K562 (cell line): ENCODE measurements around the gene FOXN3. TPM values are rescaled to one million over a fixed set of nuclear protein-coding genes. Genes with fewer than 3 reads are reported as not detected.
A peak's percentile ranks its signal among the peaks of the same experiment; 100 is the strongest.

ENCODE experiments used
- ATAC-seq: fragments of 200-7000 bp; cut with Tn5 transposase; 3 replicates; pipeline ENCODE4 v1.9.1; 2020; ENCODE audit warnings: moderate library complexity
- BruUV-seq: library from RNA; stranded (reverse); fragments of 400-500 nt; replicated peaks from 2 replicates; lab custom pipeline; 2021; lab: Mats Ljungman, UMichigan
- CTCF ChIA-PET: fragments of 300-600 bp; formaldehyde crosslinking; extraction: SDS; loops from one replicate; lab custom pipeline; 2021; ENCODE audit warnings: low intra/inter-chr PET ratio; lab: Yijun Ruan, JAX
- POLR2A ChIA-PET: fragments of 300-600, 350-650 bp; sonication (Branson Sonifier 250); formaldehyde crosslinking; extraction: SDS; loops from one replicate; lab custom pipeline; 2021; ENCODE audit warnings: antibody characterized with exemption, inconsistent platforms; lab: Yijun Ruan, JAX
- DNase-seq, 4 experiments: peaks; one replicate each; pipeline versions ENCODE4 v3.0.0 to v3.0.0-alpha.2; 2011 to 2018; ENCODE audit warnings: low spot score in 3 of 4, mixed read lengths in 3 of 4; ENCODE audit errors: extremely low read depth in 1 of 4
- FAIRE-seq: peaks from 2 replicates; lab custom pipeline; 2011; peaks lifted over from hg19 to GRCh38; lab: Jason Lieb, UNC
- H2AFZ ChIP-seq: 2 replicates; pipeline ENCODE4 v1.6.0; 2011; ENCODE audit warnings: low read depth, low read length, control low read depth, inconsistent platforms
- H3K27ac ChIP-seq: fragments of 200-600 bp; 3 replicates; pipeline ENCODE4 v1.8.0; 2011; ENCODE audit warnings: low read depth, mild to moderate bottlenecking, control low read depth, inconsistent platforms, low read length, moderate library complexity, mixed read lengths; ENCODE audit errors: extremely low read depth
- H3K27me3 ChIP-seq, 2 experiments: fragments of 300-600 bp in 1 of 2; 2 replicates in 1 of 2; 3 replicates in 1 of 2; pipeline versions ENCODE4 v1.6.0 to v1.8.0; 2011; ENCODE audit warnings: inconsistent platforms in 2 of 2, low read length in 2 of 2, mild to moderate bottlenecking in 1 of 2, mixed read lengths in 1 of 2, moderate library complexity in 1 of 2; ENCODE audit not compliant: control insufficient read depth in 2 of 2, insufficient read depth in 2 of 2
- H3K36me3 ChIP-seq: fragments of 300-600 bp; 3 replicates; pipeline ENCODE4 v1.8.0; 2011; ENCODE audit warnings: mild to moderate bottlenecking, low read length, inconsistent platforms; ENCODE audit not compliant: control insufficient read depth, insufficient read depth
- H3K4me1 ChIP-seq, 2 experiments: fragments of 200-600 bp in 1 of 2; replicated peaks in 1 of 2; 2 replicates in 1 of 2; 3 replicates in 1 of 2; pipeline versions ENCODE4 v1.5.1 to v1.8.0; 2011; ENCODE audit warnings: inconsistent platforms in 2 of 2, low read length in 2 of 2, mild to moderate bottlenecking in 1 of 2, mixed read lengths in 1 of 2, moderate library complexity in 1 of 2; ENCODE audit not compliant: control insufficient read depth in 2 of 2, insufficient read depth in 2 of 2
- H3K4me2 ChIP-seq: 2 replicates; pipeline ENCODE4 v1.6.1; 2011; ENCODE audit warnings: low read length, control low read depth, inconsistent platforms, mixed read lengths; ENCODE audit not compliant: insufficient read depth
- H3K4me3 ChIP-seq: fragments of 200-600 bp; sonication (generic), shearing (Covaris generic); 2 replicates; pipeline ENCODE4 v1.5.1; 2016; ENCODE audit warnings: control low read depth, inconsistent platforms
- H3K79me2 ChIP-seq: fragments of 200-600 bp; 3 replicates; pipeline ENCODE4 v1.8.0; 2011; ENCODE audit warnings: low read length, inconsistent platforms; ENCODE audit not compliant: control insufficient read depth, insufficient read depth
- H3K9ac ChIP-seq, 2 experiments: 2 replicates each; pipeline versions ENCODE4 v1.6.0 to v1.6.1; 2011; ENCODE audit warnings: low read depth in 2 of 2, low read length in 2 of 2, control low read depth in 1 of 2, inconsistent platforms in 1 of 2, mild to moderate bottlenecking in 1 of 2, mixed read lengths in 1 of 2; ENCODE audit not compliant: insufficient read depth in 1 of 2
- H3K9me1 ChIP-seq: one replicate; pipeline ENCODE4 v1.6.0; 2011; ENCODE audit warnings: inconsistent platforms, mild to moderate bottlenecking, low read length, moderate library complexity; ENCODE audit not compliant: control insufficient read depth, insufficient read depth
- H3K9me3 ChIP-seq: replicated peaks from 2 replicates; pipeline ENCODE4 v1.5.1; 2011; ENCODE audit warnings: low read depth, low read length, inconsistent platforms; ENCODE audit not compliant: control insufficient read depth, insufficient read depth
- H4K20me1 ChIP-seq: replicated peaks from 2 replicates; pipeline ENCODE4 v1.6.1; 2011; ENCODE audit warnings: low read length, inconsistent platforms, mixed read lengths; ENCODE audit not compliant: control insufficient read depth, insufficient read depth
- CHD2 ChIP-seq: IDR thresholded peaks from 2 replicates; pipeline ENCODE4 v1.6.1; 2011; ENCODE audit warnings: low read depth, low read length
- FOXP4 ChIP-seq: sonication (generic); formaldehyde crosslinking; IDR thresholded peaks from 2 replicates; pipeline ENCODE4 v1.8.0; 2022; ENCODE audit warnings: mild to moderate bottlenecking, missing genetic modification reagents, borderline replicate concordance
- UBTF ChIP-seq, 2 experiments: IDR thresholded peaks; 2 replicates each; pipeline ENCODE4 v1.6.1; 2012; ENCODE audit warnings: improper control_type of control experiment in 2 of 2, low read depth in 2 of 2, low read length in 2 of 2, borderline replicate concordance in 1 of 2
- WGBS: fragments of 100-300 bp; shearing (Covaris generic); methylation state at CpG from one replicate; pipeline ENCODE4 v1.1.6; 2016; ENCODE audit warnings: low coverage, mixed read lengths; ENCODE audit not compliant: insufficient coverage; ENCODE audit errors: missing lambda C conversion rate; 5-methylcytosine and 5-hydroxymethylcytosine counted together
- in situ Hi-C: fragments of 300-500 bp; cut with MboI; formaldehyde crosslinking; loops from 4 replicates; pipeline ENCODE4 v1.15.0; 2018; ENCODE audit warnings: inconsistent platforms, mixed read lengths
- intact Hi-C: fragments of 100-400 bp; cut with micrococcal nuclease; formaldehyde crosslinking; loops from 2 replicates; pipeline ENCODE4 v1.14.2; 2022
- polyA plus RNA-seq, 8 experiments: library from polyadenylated mRNA; depleted of rRNA in 4 of 8; stranded (reverse) in 5 of 8; unstranded in 3 of 8; fragments of >200 nt; fragmentation: Nextera tagmentation in 2 of 8; fragmentation: Illumina TruSeq in 1 of 8; extraction: Ambion mirVana in 2 of 8; extraction: Trizol in 1 of 8; gene quantifications; 2 replicates each; pipeline versions ENCODE4 v1.2.1 to v1.2.3, GENCODE V29; 2011 to 2014; ENCODE audit warnings: inconsistent platforms in 1 of 8, missing spikeins in 1 of 8
- total RNA-seq, 7 experiments: library from RNA; depleted of rRNA in 6 of 7; stranded (reverse); fragments of >200 nt in 6 of 7; fragmentation: Illumina TruSeq in 2 of 7; extraction: Trizol in 2 of 7; gene quantifications; 2 replicates each; pipeline versions ENCODE4 v1.2.1 to v1.2.3, GENCODE V29; 2011 to 2021; ENCODE audit warnings: low replicate concordance in 1 of 7

The FOXN3 gene
- total and polyA plus RNA-seq, 9 of the 15 experiments (the other 6 are each of a cell fraction or from before 2014, with no cell fraction given), result 0.07 to 1.3 (median 0.40) TPM

GRCh38 chr14:89219051-89219450 lies 198.0 kb downstream of the FOXN3 start:
- WGBS, result 0% methylated on average over 4 of the region's 6 CpGs
- Histone ChIP-seq H3K9ac (no peak overlapping the region), H3K27ac (no peak overlapping the region)
- POLR2A ChIA-PET, result no interaction called here
- no peak for TF ChIP-seq UBTF (IDR thresholded peaks at IDR 0.05; ENCODE audit: borderline replicate concordance in 1 of 2, low read depth in 2 of 2, low read length in 2 of 2)
- TF ChIP-seq CHD2, result peak; percentile 35; the same call in 1 of the 2 replicates
- no peak for TF ChIP-seq FOXP4
- TF ChIP-seq, all 486 proteins: peak for 1
- intact Hi-C loops, result no loop called here
- H2AFZ ChIP-seq, result no peak overlapping the region
- no TSS peak for BruUV-seq
- CTCF ChIA-PET, result no interaction called here
- no peak for FAIRE-seq
- no peaks in the 10 kb centered on the region for H3K9me1 ChIP-seq
- no peaks in the 10 kb centered on the region for H3K4me1 ChIP-seq
- no peaks in the 10 kb centered on the region for H4K20me1 ChIP-seq
- H3K36me3 ChIP-seq, result no peaks in the 10 kb centered on the region
- no peaks in the 10 kb centered on the region for H3K9me3 ChIP-seq
- DNase-seq, result no peak
- in situ Hi-C loops, result no loop called here
- H3K4me3 ChIP-seq, result no peak overlapping the region
- H3K79me2 ChIP-seq, result no peaks in the 10 kb centered on the region
- peaks cover 4 to 15% of the 10 kb centered on the region in 2 experiments; a peak in 2 of 5 replicates for H3K27me3 ChIP-seq
- no peak for ATAC-seq
- H3K4me2 ChIP-seq, result no peak overlapping the region
